Large intestine (tissue), 3 donors: Measurements from ENCODE around the gene MYO18B. TPM values are rescaled to one million over a fixed set of nuclear protein-coding genes. Genes with fewer than 3 reads are reported as not detected.

ENCODE experiments used
- DNase-seq, 2 donors: peaks; one replicate each; pipeline versions ENCODE4 v3.0.0 to v3.0.0-alpha.2; 2013
- H3K27ac ChIP-seq: one replicate; pipeline ENCODE4 v1.5.1; 2013; ENCODE audit warnings: low read length
- H3K27me3 ChIP-seq: 2 replicates; pipeline ENCODE4 v1.6.1; 2013; ENCODE audit warnings: low read length; ENCODE audit not compliant: control insufficient read depth, insufficient read depth
- H3K36me3 ChIP-seq: 2 replicates; pipeline ENCODE4 v1.6.1; 2013; ENCODE audit warnings: low read length; ENCODE audit not compliant: control insufficient read depth, insufficient read depth
- H3K4me1 ChIP-seq: one replicate; pipeline ENCODE4 v1.6.1; 2013; ENCODE audit warnings: low read length; ENCODE audit not compliant: control insufficient read depth, insufficient read depth
- H3K4me3 ChIP-seq: one replicate; pipeline ENCODE4 v1.5.1; 2013; ENCODE audit warnings: low read length
- H3K9me3 ChIP-seq: one replicate; pipeline ENCODE4 v1.6.1; 2013; ENCODE audit warnings: mild to moderate bottlenecking, low read depth, low read length, moderate library complexity; ENCODE audit not compliant: control insufficient read depth
- WGBS: methylation state at CpG from one replicate; pipeline ENCODE4 v1.1.5; 2013; ENCODE audit warnings: low lambda C conversion rate; ENCODE audit not compliant: insufficient coverage; 5-methylcytosine and 5-hydroxymethylcytosine counted together
- polyA plus RNA-seq: library from polyadenylated mRNA; unstranded; fragments of 120-200 nt; gene quantifications from one replicate; pipeline ENCODE4 v1.2.1, GENCODE V29; 2013

The MYO18B gene
- polyA plus RNA-seq, 1 donor: 0.24 TPM

DNA sequence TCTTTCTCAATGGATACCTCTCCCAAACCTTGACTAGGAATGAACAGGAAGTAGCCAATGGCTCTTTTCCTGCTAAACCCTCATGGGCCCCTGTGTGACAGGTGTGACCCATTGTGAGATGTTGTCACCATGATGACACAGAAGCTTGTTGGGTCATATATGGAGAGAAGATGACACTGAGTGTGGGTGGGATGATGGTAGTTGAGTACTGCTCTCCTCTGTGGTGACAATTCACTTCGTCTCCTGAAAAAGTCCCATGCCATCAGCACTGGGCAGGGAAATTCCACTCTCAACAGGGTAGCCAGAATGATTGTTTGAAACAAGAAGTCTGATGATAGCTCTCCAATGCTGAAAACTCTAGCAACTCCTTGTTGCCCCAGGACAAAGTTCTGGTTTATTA is 333.3 kb downstream of the MYO18B start:
- DNase-seq: no peak
- no peaks in the 10 kb centered on the region for H3K9me3 ChIP-seq
- no peaks in the 10 kb centered on the region for H3K4me1 ChIP-seq

GRCh38 chr22:26079009-26079408 is 337.0 kb downstream of the MYO18B start:
- DNase-seq: no peak
- H3K4me1 ChIP-seq: no peaks in the 10 kb centered on the region
- H3K4me3 ChIP-seq: no peak overlapping the region
- no peaks in the 10 kb centered on the region for H3K9me3 ChIP-seq
- peaks cover 2% of the 10 kb centered on the region for H3K27me3 ChIP-seq
- H3K36me3 ChIP-seq: no peaks in the 10 kb centered on the region
- no CpG with 5 or more reads among the region's 4 CpGs for WGBS
- no peak overlapping the region for H3K27ac ChIP-seq

More for the DNA sequence above, 333.3 kb downstream of the MYO18B start:
- Histone ChIP-seq H3K4me3 (no peak overlapping the region), H3K36me3 (no peaks in the 10 kb centered on the region), H3K27ac (no peak overlapping the region), H3K27me3 (no peaks in the 10 kb centered on the region)
- no CpG with 5 or more reads among the region's 1 CpG for WGBS

Other genes with a start within 250 kb of the MYO18B start
- gene GRK3, start 177.5 kb upstream of the MYO18B start, polyA plus RNA-seq: 14.2 TPM